ENCODE measurements around the gene OPRD1.
"Not testable (repeated sequence)": the region's sequence is repeated elsewhere in the genome, so short reads cannot be mapped to it uniquely, and the experiment has no call there.

OPRD1 gene

GRCh38 chr1:28811766-28812668 lies at the start of gene OPRD1:
Gene OPRD1 (plus strand): TSS chr1:28812170. CDS start chr1:28812384, 214 bp downstream.
- no peak for DNase-seq

GRCh38 chr1:28766532-28767183 lies 45.3 kb upstream of the OPRD1 start:
- DNase-seq, result no peak

GRCh38 chr1:28770601-28771165 lies 41.3 kb upstream of the OPRD1 start:
- no peak for DNase-seq

GRCh38 chr1:28771921-28772320 lies 40.0 kb upstream of the OPRD1 start:
- DNase-seq, result not testable (repeated sequence)

GRCh38 chr1:28773105-28773504 lies 38.9 kb upstream of the OPRD1 start:
- no peak for DNase-seq

GRCh38 chr1:28775121-28775942 lies 36.6 kb upstream of the OPRD1 start:
- DNase-seq, result peak; percentile 95

GRCh38 chr1:28776341-28776740 lies 35.6 kb upstream of the OPRD1 start:
- DNase-seq, result no peak

GRCh38 chr1:28778021-28778420 lies 33.9 kb upstream of the OPRD1 start:
- DNase-seq, result no peak

GRCh38 chr1:28779751-28780408 lies 32.1 kb upstream of the OPRD1 start:
- DNase-seq, result no peak

GRCh38 chr1:28781305-28781704 lies 30.7 kb upstream of the OPRD1 start:
- no peak for DNase-seq

GRCh38 chr1:28782011-28782410 lies 30.0 kb upstream of the OPRD1 start:
- DNase-seq, result no peak

GRCh38 chr1:28783363-28783762 lies 28.6 kb upstream of the OPRD1 start:
- DNase-seq, result no peak

GRCh38 chr1:28789412-28789811 lies 22.6 kb upstream of the OPRD1 start:
- no peak for DNase-seq

GRCh38 chr1:28789816-28790215 lies 22.2 kb upstream of the OPRD1 start:
- no peak for DNase-seq

- no peak for DNase-seq
Observed at GRCh38 chr1:28790377-28791035, 21.5 kb upstream of the OPRD1 start.

- DNase-seq, result not testable (repeated sequence)
Observed at GRCh38 chr1:28791929-28792328, 20.0 kb upstream of the OPRD1 start.

GRCh38 chr1:28792644-28793121 lies 19.3 kb upstream of the OPRD1 start:
- no peak for DNase-seq

- DNase-seq, result not testable (repeated sequence)
Observed at GRCh38 chr1:28794582-28794981, 17.4 kb upstream of the OPRD1 start.

- DNase-seq, result no peak
Observed at GRCh38 chr1:28796352-28797211, 15.4 kb upstream of the OPRD1 start.

GRCh38 chr1:28800324-28800723 lies 11.6 kb upstream of the OPRD1 start:
- no peak for DNase-seq

GRCh38 chr1:28801461-28801860 lies 10.5 kb upstream of the OPRD1 start:
- DNase-seq, result no peak

All from DMS153 (cell line).